OCI-LY1 (cell line): ENCODE measurements around the gene NXNL1.

Source experiments
- H2AFZ ChIP-seq: fragments of 200-600 bp; sonication (generic), shearing (Covaris generic); 2 replicates; pipeline ENCODE4 v1.6.0; 2014; ENCODE audit warnings: antibody characterized with exemption, mild to moderate bottlenecking, low read length
- H3F3A ChIP-seq: fragments of 200-600 bp; sonication (generic), shearing (Covaris generic); 2 replicates; pipeline ENCODE4 v1.6.0; 2014; ENCODE audit warnings: mild to moderate bottlenecking, antibody characterized with exemption, low read length, moderate library complexity; ENCODE audit not compliant: insufficient read depth
- H3K27ac ChIP-seq: fragments of 200-600 bp; sonication (generic); 2 replicates; pipeline ENCODE4 v1.5.1; 2014; ENCODE audit warnings: low read length, mixed run types, mild to moderate bottlenecking, low read depth; ENCODE audit not compliant: poor library complexity, severe bottlenecking
- H3K27me3 ChIP-seq: fragments of 200-600 bp; sonication (generic); 2 replicates; pipeline ENCODE4 v1.6.0; 2014; ENCODE audit warnings: antibody characterized with exemption, mild to moderate bottlenecking, low read length, moderate library complexity; ENCODE audit not compliant: insufficient read depth
- H3K36me3 ChIP-seq: fragments of 200-600 bp; sonication (generic); 2 replicates; pipeline ENCODE4 v1.6.1; 2014; ENCODE audit warnings: mild to moderate bottlenecking, antibody characterized with exemption, low read length, moderate library complexity, mixed read lengths; ENCODE audit not compliant: insufficient read depth
- H3K4me1 ChIP-seq: fragments of 200-600 bp; sonication (generic); 2 replicates; pipeline ENCODE4 v1.5.1; 2014; ENCODE audit warnings: mild to moderate bottlenecking, low read length, moderate library complexity; ENCODE audit not compliant: insufficient read depth, severe bottlenecking
- H3K4me2 ChIP-seq: fragments of 200-600 bp; sonication (generic), shearing (Covaris generic); 2 replicates; pipeline ENCODE4 v1.6.1; 2014; ENCODE audit warnings: low read length
- H3K4me3 ChIP-seq: fragments of 200-600 bp; sonication (generic); 2 replicates; pipeline ENCODE4 v1.5.1; 2014; ENCODE audit warnings: low read length, low read depth, mild to moderate bottlenecking, mixed read lengths; ENCODE audit not compliant: poor library complexity, severe bottlenecking
- H3K79me2 ChIP-seq: fragments of 200-600 bp; shearing (Covaris generic); 2 replicates; pipeline ENCODE4 v1.6.1; 2016; ENCODE audit warnings: mixed run types, low read length, mixed read lengths; ENCODE audit not compliant: insufficient read depth
- H3K9ac ChIP-seq: fragments of 200-600 bp; sonication (generic), shearing (Covaris generic); 2 replicates; pipeline ENCODE4 v1.6.1; 2014; ENCODE audit warnings: mild to moderate bottlenecking, low read length, mixed read lengths
- H3K9me2 ChIP-seq: fragments of 200-600 bp; sonication (generic), shearing (Covaris generic); 2 replicates; pipeline ENCODE4 v1.6.1; 2014; ENCODE audit warnings: low read depth, mild to moderate bottlenecking, low read length, mixed read lengths
- H3K9me3 ChIP-seq: fragments of 200-600 bp; shearing (Covaris generic); 2 replicates; pipeline ENCODE4 v1.6.1; 2014; ENCODE audit warnings: low read length, mixed read lengths
- H4K20me1 ChIP-seq: fragments of 200-600 bp; sonication (generic), shearing (Covaris generic); 2 replicates; pipeline ENCODE4 v1.6.0; 2016; ENCODE audit warnings: mild to moderate bottlenecking, low read length; ENCODE audit not compliant: insufficient read depth
- EZH2 ChIP-seq: fragments of 200-600 bp; sonication (generic), shearing (Covaris generic); IDR thresholded peaks from 2 replicates; pipeline ENCODE4 v1.8.0; 2017; ENCODE audit warnings: borderline replicate concordance, mixed run types, mild to moderate bottlenecking, antibody characterized with exemption, low read length, moderate library complexity, mixed read lengths
- TF ChIP-seq, protein P1 (sequence below): fragments of 200-600 bp; sonication (generic), shearing (Covaris generic); IDR thresholded peaks from 2 replicates; pipeline ENCODE4 v1.5.1; 2017; ENCODE audit warnings: mild to moderate bottlenecking, antibody characterized with exemption, low read length, moderate library complexity, mixed read lengths

Gene NXNL1

DNA sequence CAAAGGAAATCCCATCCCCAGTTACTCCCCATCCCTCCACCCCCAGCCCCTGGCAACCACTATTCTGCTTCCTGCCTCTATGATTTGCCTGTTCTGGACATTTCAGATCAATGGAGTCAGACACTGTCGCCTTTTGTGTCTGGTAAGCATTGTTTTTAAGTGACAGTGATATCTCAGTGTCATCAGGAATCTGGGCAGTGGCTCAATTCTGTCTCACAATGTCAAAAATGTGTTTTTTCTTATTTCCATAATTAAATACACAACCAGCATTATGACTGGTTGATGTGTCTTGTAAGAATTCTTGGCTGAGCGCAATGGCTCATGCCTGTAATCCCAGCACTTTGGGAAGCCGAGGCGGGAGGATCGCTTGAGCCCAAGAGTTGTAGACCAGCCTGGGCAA is 30.6 kb upstream of the NXNL1 start:
- TF ChIP-seq, protein P1, sequence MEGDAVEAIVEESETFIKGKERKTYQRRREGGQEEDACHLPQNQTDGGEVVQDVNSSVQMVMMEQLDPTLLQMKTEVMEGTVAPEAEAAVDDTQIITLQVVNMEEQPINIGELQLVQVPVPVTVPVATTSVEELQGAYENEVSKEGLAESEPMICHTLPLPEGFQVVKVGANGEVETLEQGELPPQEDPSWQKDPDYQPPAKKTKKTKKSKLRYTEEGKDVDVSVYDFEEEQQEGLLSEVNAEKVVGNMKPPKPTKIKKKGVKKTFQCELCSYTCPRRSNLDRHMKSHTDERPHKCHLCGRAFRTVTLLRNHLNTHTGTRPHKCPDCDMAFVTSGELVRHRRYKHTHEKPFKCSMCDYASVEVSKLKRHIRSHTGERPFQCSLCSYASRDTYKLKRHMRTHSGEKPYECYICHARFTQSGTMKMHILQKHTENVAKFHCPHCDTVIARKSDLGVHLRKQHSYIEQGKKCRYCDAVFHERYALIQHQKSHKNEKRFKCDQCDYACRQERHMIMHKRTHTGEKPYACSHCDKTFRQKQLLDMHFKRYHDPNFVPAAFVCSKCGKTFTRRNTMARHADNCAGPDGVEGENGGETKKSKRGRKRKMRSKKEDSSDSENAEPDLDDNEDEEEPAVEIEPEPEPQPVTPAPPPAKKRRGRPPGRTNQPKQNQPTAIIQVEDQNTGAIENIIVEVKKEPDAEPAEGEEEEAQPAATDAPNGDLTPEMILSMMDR = no peak
- TF ChIP-seq EZH2 = no peak
- Histone ChIP-seq H2AFZ (no peak overlapping the region), H4K20me1 (no peaks in the 10 kb centered on the region), H3K4me2 (no peak overlapping the region), H3K36me3 (no peaks in the 10 kb centered on the region), H3K27ac (no peak overlapping the region), H3K27me3 (peaks cover 5% of the 10 kb centered on the region; the same call in 1 of the 2 replicates), H3K9me2 (no peaks in the 10 kb centered on the region), H3K79me2 (no peaks in the 10 kb centered on the region), H3K4me1 (peaks cover 11% of the 10 kb centered on the region), H3K9ac (no peak overlapping the region), H3K4me3 (no peak overlapping the region), H3F3A (no peaks in the 10 kb centered on the region), H3K9me3 (no peaks in the 10 kb centered on the region)

DNA sequence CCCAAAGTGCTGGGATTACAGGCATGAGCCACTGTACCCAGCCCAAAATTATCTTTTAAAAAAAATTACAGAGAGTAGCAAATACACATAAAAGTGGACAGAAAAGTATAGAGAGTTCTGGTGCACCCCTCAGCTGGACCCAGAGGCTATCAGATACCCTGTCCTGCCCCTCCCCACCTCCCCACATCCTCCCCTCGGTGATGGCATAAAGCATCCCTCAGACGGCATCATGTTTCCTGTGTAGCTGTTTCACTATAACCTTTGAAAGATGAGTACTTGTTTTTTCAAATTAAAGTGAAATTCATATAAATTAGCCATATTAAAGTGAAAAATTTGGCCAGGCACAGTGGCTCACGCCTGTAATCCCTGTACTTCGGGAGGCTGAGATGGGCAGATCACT is 29.7 kb upstream of the NXNL1 start:
- H3K27me3 ChIP-seq = peaks cover under 1% of the 10 kb centered on the region; the same call in 1 of the 2 replicates
- H3K9ac ChIP-seq = no peak overlapping the region
- H4K20me1 ChIP-seq = no peaks in the 10 kb centered on the region
- peaks cover 11% of the 10 kb centered on the region for H3K4me1 ChIP-seq
- H2AFZ ChIP-seq = no peak overlapping the region
- TF ChIP-seq, protein P1 = no peak
- TF ChIP-seq EZH2 = no peak
- no peaks in the 10 kb centered on the region for H3K79me2 ChIP-seq
- H3K36me3 ChIP-seq = no peaks in the 10 kb centered on the region
- H3K4me2 ChIP-seq = no peak overlapping the region
- no peak overlapping the region for H3K27ac ChIP-seq
- no peaks in the 10 kb centered on the region for H3F3A ChIP-seq
- no peak overlapping the region for H3K4me3 ChIP-seq
- H3K9me2 ChIP-seq = no peaks in the 10 kb centered on the region
- H3K9me3 ChIP-seq = no peaks in the 10 kb centered on the region

DNA sequence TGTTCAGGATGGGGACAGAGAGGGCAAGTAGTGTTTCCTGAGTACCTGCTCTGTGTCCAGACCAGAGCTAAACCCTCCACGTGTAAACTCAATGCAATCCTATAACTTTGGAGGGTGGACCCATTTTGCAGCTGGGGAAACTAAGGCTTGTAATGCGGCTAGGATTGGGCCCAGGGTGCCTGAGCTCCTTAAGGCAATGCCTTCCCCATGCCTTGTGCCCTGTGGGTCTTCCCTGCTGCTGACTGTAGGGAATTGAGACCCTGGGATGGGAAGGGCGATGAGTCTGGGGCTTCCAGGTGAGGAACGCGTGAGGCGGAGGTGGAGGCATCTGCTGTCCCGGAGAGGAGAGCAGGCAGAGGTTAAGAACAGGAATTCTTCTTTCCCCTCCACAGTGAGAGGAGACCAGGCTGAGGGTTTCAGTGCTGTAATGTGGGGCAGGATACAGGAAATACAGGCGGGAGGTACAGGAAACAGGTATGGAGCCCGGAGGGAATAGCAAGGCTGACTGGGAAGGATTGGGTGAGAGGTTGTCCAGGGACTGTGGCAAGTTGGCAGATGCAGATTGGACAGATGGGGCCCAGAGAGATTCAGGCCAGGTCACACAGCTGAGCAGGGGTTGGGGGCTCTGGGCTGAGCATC is 28.8 kb upstream of the NXNL1 start:
- H3K9me3 ChIP-seq = no peaks in the 10 kb centered on the region
- H3K27me3 ChIP-seq = no peaks in the 10 kb centered on the region
- no peak overlapping the region for H3K4me2 ChIP-seq
- H3K4me3 ChIP-seq = no peak overlapping the region
- no peaks in the 10 kb centered on the region for H4K20me1 ChIP-seq
- no peak overlapping the region for H2AFZ ChIP-seq
- H3K27ac ChIP-seq = no peak overlapping the region
- H3K36me3 ChIP-seq = no peaks in the 10 kb centered on the region
- H3K9ac ChIP-seq = no peak overlapping the region
- peaks cover 11% of the 10 kb centered on the region for H3K4me1 ChIP-seq
- H3F3A ChIP-seq = no peaks in the 10 kb centered on the region
- H3K9me2 ChIP-seq = no peaks in the 10 kb centered on the region
- no peaks in the 10 kb centered on the region for H3K79me2 ChIP-seq
- TF ChIP-seq, protein P1 = no peak
- no peak for TF ChIP-seq EZH2
